Measurements from ENCODE around the gene STXBP1. TPM values are rescaled to one million over a fixed set of nuclear protein-coding genes. Genes with fewer than 3 reads are reported as not detected.

Gene STXBP1
- total and polyA plus RNA-seq, 2 donors, result 2.7 to 10.2 TPM

DNA sequence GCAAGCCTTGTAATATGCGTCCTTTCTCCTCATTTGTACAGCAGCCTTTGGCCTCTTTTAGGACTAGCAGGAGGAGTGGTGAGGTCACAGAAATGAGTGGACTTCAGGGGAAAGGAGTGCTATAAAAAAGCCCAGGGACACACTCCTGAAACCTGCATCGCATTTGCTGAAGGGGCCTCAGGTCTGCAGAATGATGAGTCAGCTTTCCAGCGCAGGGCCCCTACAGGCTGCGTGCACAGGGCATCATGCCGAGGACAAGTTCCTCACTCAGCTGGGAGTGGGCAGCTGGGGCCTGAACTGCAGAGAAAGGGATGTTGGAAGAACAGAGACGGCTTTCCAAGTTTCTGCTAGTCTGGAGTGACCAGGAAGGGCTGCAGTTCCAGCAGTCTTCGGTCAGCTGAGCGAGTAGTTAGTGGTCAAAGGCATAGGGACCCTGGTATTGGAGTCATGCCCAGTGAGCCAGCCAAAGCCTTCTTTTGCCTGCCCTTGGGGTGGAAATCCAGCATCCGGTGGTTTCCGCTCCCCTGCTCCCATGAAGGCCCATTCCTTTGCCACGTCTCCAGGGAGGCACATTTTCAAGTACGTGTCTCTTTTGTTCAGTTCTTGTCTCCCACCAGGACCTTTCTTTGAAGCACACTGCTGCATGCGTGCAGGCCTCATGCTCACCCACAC lies 77.4 kb downstream of the STXBP1 start:
- H3K4me3 ChIP-seq (ENCODE audit: low read length in 2 of 2), result no peak overlapping the region
- no peaks in the 10 kb centered on the region for H3K27me3 ChIP-seq (ENCODE audit: control insufficient read depth in 2 of 2, insufficient read depth in 1 of 2, low read length in 1 of 2)
- no peak for DNase-seq (ENCODE audit: low read depth in 6 of 9, low spot score in 9 of 9)
- H3K27ac ChIP-seq (ENCODE audit: low read depth in 1 of 2, low read length in 1 of 2), result no peak overlapping the region
- no peaks in the 10 kb centered on the region for H3K36me3 ChIP-seq (ENCODE audit: control insufficient read depth in 2 of 2, insufficient read depth in 2 of 2, low read length in 1 of 2)
- H3K9me3 ChIP-seq (ENCODE audit: control insufficient read depth in 2 of 2, insufficient read depth in 1 of 2, low read length in 1 of 2), result no peaks in the 10 kb centered on the region
- no peaks in the 10 kb centered on the region for H3K4me1 ChIP-seq (ENCODE audit: control insufficient read depth in 2 of 2, insufficient read depth in 2 of 2, low read length in 2 of 2)
- 90% methylated on average over 13 of the region's 13 CpGs for WGBS

DNA sequence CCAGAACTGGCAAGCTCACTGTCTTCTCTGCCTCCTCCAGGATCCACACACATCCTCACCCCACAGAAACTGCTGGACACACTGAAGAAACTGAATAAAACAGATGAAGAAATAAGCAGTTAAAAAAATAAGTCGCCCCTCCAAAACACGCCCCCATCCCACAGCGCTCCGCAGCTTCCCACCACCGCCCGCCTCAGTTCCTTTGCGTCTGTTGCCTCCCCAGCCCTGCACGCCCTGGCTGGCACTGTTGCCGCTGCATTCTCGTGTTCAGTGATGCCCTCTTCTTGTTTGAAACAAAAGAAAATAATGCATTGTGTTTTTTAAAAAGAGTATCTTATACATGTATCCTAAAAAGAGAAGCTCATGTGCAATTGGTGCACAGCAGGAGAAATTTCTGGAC lies 78.7 kb downstream of the STXBP1 start:
- H3K27ac ChIP-seq (ENCODE audit: low read depth in 1 of 2, low read length in 1 of 2), result no peak overlapping the region
- H3K4me1 ChIP-seq (ENCODE audit: control insufficient read depth in 2 of 2, insufficient read depth in 2 of 2, low read length in 2 of 2), result no peaks in the 10 kb centered on the region
- DNase-seq (ENCODE audit: low read depth in 6 of 9, low spot score in 9 of 9), result no peak
- no peaks in the 10 kb centered on the region for H3K36me3 ChIP-seq (ENCODE audit: control insufficient read depth in 2 of 2, insufficient read depth in 2 of 2, low read length in 1 of 2)
- H3K9me3 ChIP-seq (ENCODE audit: control insufficient read depth in 2 of 2, insufficient read depth in 1 of 2, low read length in 1 of 2), result no peaks in the 10 kb centered on the region
- 96% methylated on average over 10 of the region's 10 CpGs for WGBS
- H3K27me3 ChIP-seq (ENCODE audit: control insufficient read depth in 2 of 2, insufficient read depth in 1 of 2, low read length in 1 of 2), result no peaks in the 10 kb centered on the region
- no peak overlapping the region for H3K4me3 ChIP-seq (ENCODE audit: low read length in 2 of 2)

DNA sequence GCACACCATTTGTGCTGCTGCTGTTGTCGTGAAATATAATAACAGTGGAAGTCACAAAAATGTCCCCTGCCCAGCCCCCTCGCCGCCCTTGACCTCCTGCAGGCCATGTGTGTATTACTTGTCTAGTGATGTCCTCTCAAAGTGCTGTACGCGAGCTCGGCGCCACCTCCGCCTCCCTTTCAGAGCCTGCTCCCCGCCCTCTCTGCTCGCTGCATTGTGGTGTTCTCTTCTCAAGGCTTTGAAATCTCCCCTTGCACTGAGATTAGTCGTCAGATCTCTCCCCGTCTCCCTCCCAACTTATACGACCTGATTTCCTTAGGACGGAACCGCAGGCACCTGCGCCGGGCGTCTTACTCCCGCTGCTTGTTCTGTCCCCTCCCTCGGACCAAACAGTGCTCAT lies 80.0 kb downstream of the STXBP1 start:
- no peak for DNase-seq (ENCODE audit: low read depth in 6 of 9, low spot score in 9 of 9)
- Histone ChIP-seq H3K4me3 (ENCODE audit: low read length in 2 of 2) (no peak overlapping the region), H3K27me3 (ENCODE audit: control insufficient read depth in 2 of 2, insufficient read depth in 1 of 2, low read length in 1 of 2) (no peaks in the 10 kb centered on the region), H3K4me1 (ENCODE audit: control insufficient read depth in 2 of 2, insufficient read depth in 2 of 2, low read length in 2 of 2) (no peaks in the 10 kb centered on the region), H3K27ac (ENCODE audit: low read depth in 1 of 2, low read length in 1 of 2) (no peak overlapping the region), H3K9me3 (ENCODE audit: control insufficient read depth in 2 of 2, insufficient read depth in 1 of 2, low read length in 1 of 2) (no peaks in the 10 kb centered on the region), H3K36me3 (ENCODE audit: control insufficient read depth in 2 of 2, insufficient read depth in 2 of 2, low read length in 1 of 2) (no peaks in the 10 kb centered on the region)
- WGBS, result 95% methylated on average over 20 of the region's 20 CpGs

DNA sequence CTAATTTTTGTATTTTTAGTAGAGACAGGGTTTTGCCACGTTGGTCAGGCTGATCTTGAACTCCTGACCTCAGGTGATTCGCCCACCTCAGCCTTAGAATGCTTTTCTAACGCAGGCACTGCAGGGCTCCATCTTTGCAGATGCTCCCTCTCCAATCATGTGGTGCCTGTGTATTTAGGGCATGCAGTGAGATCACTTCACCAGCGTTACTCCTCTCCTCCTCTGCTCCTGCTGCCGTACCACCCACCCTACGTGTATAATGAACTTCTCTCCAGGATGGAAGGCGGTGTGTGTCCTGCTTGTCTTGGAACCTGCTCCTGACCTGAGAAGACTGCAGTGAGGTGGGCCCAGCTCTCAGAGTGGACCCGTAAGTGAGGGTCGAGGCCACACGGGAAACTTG lies 81.1 kb downstream of the STXBP1 start:
- 96% methylated on average over 10 of the region's 10 CpGs for WGBS
- DNase-seq (ENCODE audit: low read depth in 6 of 9, low spot score in 9 of 9), result no peak
- no peaks in the 10 kb centered on the region for H3K9me3 ChIP-seq (ENCODE audit: control insufficient read depth in 2 of 2, insufficient read depth in 1 of 2, low read length in 1 of 2)
- H3K27me3 ChIP-seq (ENCODE audit: control insufficient read depth in 2 of 2, insufficient read depth in 1 of 2, low read length in 1 of 2), result no peaks in the 10 kb centered on the region
- H3K4me3 ChIP-seq (ENCODE audit: low read length in 2 of 2), result no peak overlapping the region
- H3K4me1 ChIP-seq (ENCODE audit: control insufficient read depth in 2 of 2, insufficient read depth in 2 of 2, low read length in 2 of 2), result no peaks in the 10 kb centered on the region
- H3K36me3 ChIP-seq (ENCODE audit: control insufficient read depth in 2 of 2, insufficient read depth in 2 of 2, low read length in 1 of 2), result no peaks in the 10 kb centered on the region
- H3K27ac ChIP-seq (ENCODE audit: low read depth in 1 of 2, low read length in 1 of 2), result no peak overlapping the region

DNA sequence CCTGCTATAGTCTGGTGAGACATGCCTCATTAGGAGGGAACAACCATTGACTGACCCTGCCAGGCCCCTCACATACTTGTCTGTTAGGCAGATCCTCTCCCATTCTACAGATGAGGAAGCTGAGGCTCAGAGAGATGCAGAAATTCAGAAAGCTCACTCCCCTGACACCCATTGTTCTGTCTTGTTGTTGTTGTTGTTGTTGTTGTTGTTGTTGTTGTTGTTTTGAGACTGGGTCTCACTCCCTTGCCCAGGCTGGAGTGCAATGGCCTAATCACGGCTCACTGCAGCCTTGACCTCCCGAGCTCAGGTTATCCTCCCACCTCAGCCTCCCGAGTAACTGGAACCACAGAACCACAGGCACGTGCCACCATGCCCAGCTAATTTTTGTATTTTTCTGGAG lies 81.6 kb downstream of the STXBP1 start:
- no peak overlapping the region for H3K4me3 ChIP-seq (ENCODE audit: low read length in 2 of 2)
- H3K9me3 ChIP-seq (ENCODE audit: control insufficient read depth in 2 of 2, insufficient read depth in 1 of 2, low read length in 1 of 2), result no peaks in the 10 kb centered on the region
- 97% methylated on average over 4 of the region's 4 CpGs for WGBS
- no peaks in the 10 kb centered on the region for H3K36me3 ChIP-seq (ENCODE audit: control insufficient read depth in 2 of 2, insufficient read depth in 2 of 2, low read length in 1 of 2)
- H3K27me3 ChIP-seq (ENCODE audit: control insufficient read depth in 2 of 2, insufficient read depth in 1 of 2, low read length in 1 of 2), result no peaks in the 10 kb centered on the region
- H3K27ac ChIP-seq (ENCODE audit: low read depth in 1 of 2, low read length in 1 of 2), result no peak overlapping the region
- peaks cover 0 to under 1% of the 10 kb centered on the region in 2 donors for H3K4me1 ChIP-seq (ENCODE audit: control insufficient read depth in 2 of 2, insufficient read depth in 2 of 2, low read length in 2 of 2)
- DNase-seq (ENCODE audit: low read depth in 6 of 9, low spot score in 9 of 9), result no peak

DNA sequence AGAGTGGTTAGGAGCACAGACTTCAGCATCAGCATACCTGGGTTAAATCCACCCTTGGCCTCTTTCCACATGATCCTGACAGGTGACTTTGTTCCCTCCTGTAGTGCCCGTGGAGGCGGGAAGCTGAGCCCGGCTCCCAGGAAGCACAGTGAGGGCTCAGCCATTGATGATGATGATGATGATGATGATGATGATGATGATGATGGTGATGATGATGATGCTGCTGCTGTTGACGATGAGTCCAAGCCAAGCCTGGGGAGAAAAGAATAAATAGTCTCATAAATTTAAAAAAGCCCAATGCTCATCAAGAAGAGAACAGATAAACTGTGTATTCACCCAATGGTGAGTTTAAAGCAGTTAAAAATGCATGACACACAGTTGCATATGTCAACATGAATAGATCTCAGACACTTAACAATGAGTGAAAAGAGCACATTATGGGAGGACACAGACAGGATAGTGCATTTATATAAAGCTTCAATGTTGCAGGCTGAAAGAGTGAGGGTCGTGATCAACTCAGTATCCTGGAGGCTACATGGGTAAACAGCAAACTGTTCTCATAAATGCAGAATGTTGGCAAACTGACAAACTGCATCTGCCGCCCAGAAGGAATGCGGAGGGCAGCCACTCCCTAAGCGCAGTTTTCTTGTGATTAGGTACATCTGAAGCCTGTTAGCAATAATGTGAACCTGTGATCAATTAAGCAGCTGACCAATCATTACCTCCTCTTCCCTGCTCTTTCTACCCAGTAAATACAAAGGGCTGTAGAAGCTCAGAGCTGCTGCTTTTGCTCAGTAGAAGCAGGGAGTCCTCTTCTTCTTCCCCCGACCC lies 83.0 kb downstream of the STXBP1 start:
- Histone ChIP-seq H3K27me3 (ENCODE audit: control insufficient read depth in 2 of 2, insufficient read depth in 1 of 2, low read length in 1 of 2) (peaks cover 0 to 6% of the 10 kb centered on the region in 2 donors), H3K9me3 (ENCODE audit: control insufficient read depth in 2 of 2, insufficient read depth in 1 of 2, low read length in 1 of 2) (no peaks in the 10 kb centered on the region), H3K4me1 (ENCODE audit: control insufficient read depth in 2 of 2, insufficient read depth in 2 of 2, low read length in 2 of 2) (peaks cover 0 to 14% of the 10 kb centered on the region in 2 donors), H3K27ac (ENCODE audit: low read depth in 1 of 2, low read length in 1 of 2) (no peak overlapping the region), H3K4me3 (ENCODE audit: low read length in 2 of 2) (no peak overlapping the region), H3K36me3 (ENCODE audit: control insufficient read depth in 2 of 2, insufficient read depth in 2 of 2, low read length in 1 of 2) (no peaks in the 10 kb centered on the region)
- WGBS, result 92% methylated on average over 9 of the region's 9 CpGs
- no peak for DNase-seq (ENCODE audit: low read depth in 6 of 9, low spot score in 9 of 9)

DNA sequence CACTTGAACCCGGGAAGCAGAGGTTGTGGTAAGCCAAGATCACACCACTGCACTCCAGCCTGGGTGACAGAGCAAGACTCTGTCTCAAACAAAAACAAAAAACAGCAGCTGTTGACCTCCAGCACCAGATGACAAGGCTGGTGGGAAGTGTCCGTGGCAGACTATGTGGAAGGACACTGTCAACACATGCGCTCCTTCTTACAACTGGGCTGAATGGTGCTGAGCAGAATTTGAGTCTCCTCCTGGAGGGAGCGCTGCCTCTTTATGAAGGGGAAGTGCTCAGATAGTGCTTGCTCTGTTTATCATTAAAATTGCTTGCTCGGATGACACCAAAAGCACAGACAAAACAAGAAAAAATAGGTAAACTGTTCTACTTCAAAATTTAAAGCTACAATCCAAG lies 85.5 kb downstream of the STXBP1 start:
- WGBS, result 92% methylated on average over 5 of the region's 5 CpGs
- Histone ChIP-seq H3K36me3 (ENCODE audit: control insufficient read depth in 2 of 2, insufficient read depth in 2 of 2, low read length in 1 of 2) (no peaks in the 10 kb centered on the region), H3K9me3 (ENCODE audit: control insufficient read depth in 2 of 2, insufficient read depth in 1 of 2, low read length in 1 of 2) (no peaks in the 10 kb centered on the region), H3K27ac (ENCODE audit: low read depth in 1 of 2, low read length in 1 of 2) (no peak overlapping the region), H3K4me1 (ENCODE audit: control insufficient read depth in 2 of 2, insufficient read depth in 2 of 2, low read length in 2 of 2) (peaks cover 0 to 15% of the 10 kb centered on the region in 2 donors), H3K4me3 (ENCODE audit: low read length in 2 of 2) (no peak overlapping the region), H3K27me3 (ENCODE audit: control insufficient read depth in 2 of 2, insufficient read depth in 1 of 2, low read length in 1 of 2) (peaks cover 0 to 7% of the 10 kb centered on the region in 2 donors)
- DNase-seq (ENCODE audit: low read depth in 6 of 9, low spot score in 9 of 9), result no peak

DNA sequence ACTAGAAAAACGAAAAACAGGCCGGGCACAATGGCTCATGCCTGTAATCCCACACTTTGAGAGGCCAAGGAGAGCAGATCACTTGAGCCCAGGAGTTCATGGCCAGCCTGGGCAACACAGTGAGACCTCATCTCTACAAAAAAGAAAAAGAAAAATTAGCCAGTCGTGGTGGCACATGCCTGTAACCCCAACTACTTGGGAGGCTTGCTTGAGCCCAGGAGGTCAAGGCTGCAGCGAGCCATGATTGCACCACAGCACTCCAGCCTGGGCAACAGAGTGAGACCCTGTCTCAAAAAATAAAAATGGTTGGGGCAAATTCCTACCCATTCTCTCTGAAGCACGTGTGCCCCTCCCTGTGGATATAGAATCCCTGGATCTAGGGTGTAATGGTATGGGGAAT lies 86.3 kb downstream of the STXBP1 start:
- 96% methylated on average over 5 of the region's 5 CpGs for WGBS
- Histone ChIP-seq H3K9me3 (ENCODE audit: control insufficient read depth in 2 of 2, insufficient read depth in 1 of 2, low read length in 1 of 2) (no peaks in the 10 kb centered on the region), H3K4me1 (ENCODE audit: control insufficient read depth in 2 of 2, insufficient read depth in 2 of 2, low read length in 2 of 2) (peaks cover 0 to 16% of the 10 kb centered on the region in 2 donors), H3K27ac (ENCODE audit: low read depth in 1 of 2, low read length in 1 of 2) (peak overlapping the region in 1 of 2 donors; percentile 2), H3K27me3 (ENCODE audit: control insufficient read depth in 2 of 2, insufficient read depth in 1 of 2, low read length in 1 of 2) (peaks cover 0 to 7% of the 10 kb centered on the region in 2 donors), H3K36me3 (ENCODE audit: control insufficient read depth in 2 of 2, insufficient read depth in 2 of 2, low read length in 1 of 2) (no peaks in the 10 kb centered on the region), H3K4me3 (ENCODE audit: low read length in 2 of 2) (no peak overlapping the region)
- no peak for DNase-seq (ENCODE audit: low read depth in 6 of 9, low spot score in 9 of 9)

DNA sequence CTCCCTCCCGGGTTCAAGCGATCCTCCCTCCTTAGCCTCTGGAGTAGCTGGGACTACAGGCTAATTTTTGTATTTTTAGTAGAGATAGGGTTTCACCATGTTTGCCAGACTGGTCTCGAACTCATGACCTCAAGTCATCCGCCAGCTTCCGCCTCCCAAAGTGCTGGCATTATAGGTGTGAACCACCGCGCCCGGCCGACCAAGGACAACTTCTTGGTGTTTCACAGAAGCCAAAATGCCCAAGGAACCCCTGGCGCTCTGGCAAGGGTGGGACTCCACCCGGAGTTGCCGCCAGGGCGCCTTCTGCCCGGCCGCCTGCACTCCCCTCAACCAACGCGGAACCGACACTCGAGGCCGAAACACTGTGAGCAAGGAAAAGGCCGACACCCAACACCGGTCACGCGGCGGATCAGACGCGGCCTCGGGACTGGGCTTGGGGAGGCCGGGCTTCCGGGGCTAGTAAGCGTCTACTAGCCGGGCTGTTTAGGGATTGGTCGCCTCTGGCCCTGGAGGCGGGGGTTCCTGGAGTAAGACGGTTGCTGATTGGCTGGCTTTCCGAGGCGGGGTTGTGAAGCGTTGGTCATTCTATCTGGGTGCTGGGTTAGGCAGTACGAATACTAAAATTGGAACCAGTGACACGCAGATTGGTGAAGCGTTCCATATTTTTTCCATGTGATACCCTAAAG lies 87.1 kb downstream of the STXBP1 start:
- H3K36me3 ChIP-seq (ENCODE audit: control insufficient read depth in 2 of 2, insufficient read depth in 2 of 2, low read length in 1 of 2), result no peaks in the 10 kb centered on the region
- H3K9me3 ChIP-seq (ENCODE audit: control insufficient read depth in 2 of 2, insufficient read depth in 1 of 2, low read length in 1 of 2), result no peaks in the 10 kb centered on the region
- H3K4me3 ChIP-seq (ENCODE audit: low read length in 2 of 2), result peak overlapping the region; percentile 43 to 55
- WGBS, result 18% methylated on average over 41 of the region's 41 CpGs
- peak overlapping the region; percentile 6 to 71 for H3K27ac ChIP-seq (ENCODE audit: low read depth in 1 of 2, low read length in 1 of 2)
- peaks cover 0 to 22% of the 10 kb centered on the region in 2 donors for H3K4me1 ChIP-seq (ENCODE audit: control insufficient read depth in 2 of 2, insufficient read depth in 2 of 2, low read length in 2 of 2)
- DNase-seq (ENCODE audit: low read depth in 6 of 9, low spot score in 9 of 9), result peak; percentile 60 to 93 (median 82)
- H3K27me3 ChIP-seq (ENCODE audit: control insufficient read depth in 2 of 2, insufficient read depth in 1 of 2, low read length in 1 of 2), result peaks cover 0 to 7% of the 10 kb centered on the region in 2 donors

Data from thymus (tissue), 11 donors.